HG02840 (cell line): Measurements from ENCODE around the gene CDH13.

Experiments
- ATAC-seq: cut with Tn5 transposase; IDR thresholded peaks from one replicate; pipeline ENCODE4 v1.9.1; 2021; ENCODE audit warnings: mild to moderate bottlenecking, moderate library complexity, moderate number of reproducible peaks; ENCODE audit not compliant: unreplicated experiment, low FRiP score

Gene CDH13

DNA sequence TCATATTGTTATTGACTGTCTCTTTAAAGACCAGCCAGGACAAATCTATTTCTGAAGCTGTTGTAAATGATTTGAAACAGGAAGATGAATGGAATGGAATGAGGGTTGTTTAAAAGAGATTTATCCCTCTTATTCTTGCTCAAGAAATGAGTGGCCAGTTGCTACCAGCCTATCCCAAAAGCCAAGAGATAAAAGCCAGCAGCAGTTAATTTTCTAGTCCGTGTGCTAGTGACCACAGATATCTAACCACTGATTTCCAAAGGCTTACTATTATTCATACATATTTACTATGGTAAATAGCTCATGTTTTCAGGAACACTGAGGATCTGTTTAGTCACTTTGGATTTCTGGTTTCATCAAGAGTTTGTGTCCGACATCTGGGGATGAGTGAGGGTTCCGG is 105.7 kb downstream of the CDH13 start:
- no peak for ATAC-seq

DNA sequence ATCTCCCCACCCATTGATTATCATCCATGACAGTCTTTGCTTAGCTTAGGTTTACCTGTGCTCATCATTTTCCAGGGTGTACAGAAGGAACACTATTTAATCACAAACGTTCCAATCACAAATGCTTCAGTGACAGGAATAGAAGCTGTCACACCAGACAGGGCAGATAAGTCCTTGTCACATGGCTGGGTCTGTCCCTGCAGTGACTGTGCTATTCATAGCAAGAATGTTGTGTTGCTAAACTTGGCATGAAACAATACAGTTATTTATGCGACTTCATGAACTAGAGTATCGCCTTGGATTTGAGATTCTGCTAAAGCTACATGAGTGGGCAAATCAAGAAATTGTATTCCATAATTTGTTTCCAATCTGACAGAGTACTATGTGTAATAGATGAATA is 108.4 kb downstream of the CDH13 start:
- no peak for ATAC-seq

- no peak for ATAC-seq
These were observed 108.9 kb downstream of the CDH13 start for GRCh38 chr16:82735673-82736091.

GRCh38 chr16:82736224-82736623 is 109.5 kb downstream of the CDH13 start:
- no peak for ATAC-seq

DNA sequence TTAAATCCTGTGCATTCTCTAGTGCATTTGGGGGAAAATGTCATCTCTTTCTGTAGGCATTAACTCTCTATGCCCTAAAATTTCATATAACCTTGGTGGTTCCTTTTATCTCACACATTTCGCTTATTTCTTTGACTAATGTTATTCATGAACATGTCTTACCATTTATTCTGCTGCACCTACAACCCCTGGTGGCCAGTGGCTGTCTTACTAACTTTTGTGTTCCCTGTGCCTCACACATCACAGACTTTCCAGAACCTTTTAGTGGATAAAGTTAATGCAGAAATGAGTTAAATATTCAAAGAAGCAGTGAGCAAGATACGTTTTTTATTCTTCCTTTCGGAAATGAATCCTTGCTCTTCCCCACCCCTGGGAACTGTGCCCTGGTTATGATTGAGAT is 111.9 kb downstream of the CDH13 start:
- no peak for ATAC-seq

- ATAC-seq, result no peak
These were observed 114.4 kb downstream of the CDH13 start for GRCh38 chr16:82741073-82741615.

GRCh38 chr16:82744958-82745357 is 118.2 kb downstream of the CDH13 start:
- no peak for ATAC-seq

- ATAC-seq, result no peak
These were observed 121.3 kb downstream of the CDH13 start for GRCh38 chr16:82748026-82748425.

GRCh38 chr16:82750068-82750467 is 123.3 kb downstream of the CDH13 start:
- ATAC-seq, result no peak

- ATAC-seq, result no peak
These were observed 124.3 kb downstream of the CDH13 start for GRCh38 chr16:82751020-82751419.

DNA sequence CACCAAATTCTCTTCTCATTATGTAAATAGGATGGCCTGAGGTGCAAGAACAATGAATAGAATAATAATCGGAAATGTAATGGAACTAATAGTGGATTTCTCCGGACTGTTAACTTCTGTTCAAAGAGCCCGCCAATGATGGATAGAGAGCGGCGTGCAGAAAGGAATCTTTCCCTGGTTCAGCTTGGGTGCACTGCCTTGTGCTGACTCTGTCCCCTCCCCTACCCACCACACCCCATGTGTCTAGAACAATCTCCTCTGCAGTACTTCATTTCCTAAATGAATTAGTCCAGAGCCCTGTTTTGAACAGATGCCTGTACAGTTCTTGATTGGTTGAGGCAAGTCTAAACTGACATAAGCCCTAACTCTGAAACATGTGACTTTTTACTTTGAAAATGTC is 125.4 kb downstream of the CDH13 start:
- no peak for ATAC-seq

- no peak for ATAC-seq
These were observed 127.1 kb downstream of the CDH13 start for GRCh38 chr16:82753821-82754220.

- ATAC-seq, result no peak
These were observed 128.1 kb downstream of the CDH13 start for GRCh38 chr16:82754716-82755513.

DNA sequence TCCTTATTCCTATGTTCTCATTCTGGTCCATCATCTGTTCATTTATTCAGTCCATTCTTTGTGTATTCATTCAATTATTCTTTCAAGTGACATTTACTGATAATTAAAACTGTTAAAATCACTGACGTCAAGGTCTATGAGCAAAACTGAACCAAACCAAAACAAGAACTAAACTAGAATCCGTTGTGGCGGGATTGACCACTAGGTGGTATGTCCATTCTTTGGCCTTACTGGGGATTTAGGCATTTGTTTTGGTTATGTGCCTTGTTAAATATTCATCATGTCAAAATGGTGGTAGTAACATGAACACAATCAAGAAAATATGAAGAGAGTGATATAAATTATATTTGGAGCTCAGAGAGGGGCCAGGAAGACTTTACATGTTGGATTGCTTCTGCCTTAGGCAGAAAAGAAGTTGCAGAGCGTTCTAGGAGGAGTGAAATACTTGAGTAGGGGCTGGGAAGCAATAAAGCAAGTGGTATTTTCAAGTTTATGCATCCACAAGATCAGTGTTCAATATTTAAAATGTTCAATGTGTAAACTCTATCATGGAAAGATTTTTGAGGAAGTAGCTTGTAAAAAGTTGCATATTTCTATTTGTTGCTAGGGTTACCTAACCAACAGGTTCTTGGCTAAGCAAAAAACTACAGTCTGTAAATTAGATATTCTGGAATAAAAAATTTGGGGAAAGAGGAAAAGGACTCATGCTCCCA is 129.0 kb downstream of the CDH13 start:
- no peak for ATAC-seq

DNA sequence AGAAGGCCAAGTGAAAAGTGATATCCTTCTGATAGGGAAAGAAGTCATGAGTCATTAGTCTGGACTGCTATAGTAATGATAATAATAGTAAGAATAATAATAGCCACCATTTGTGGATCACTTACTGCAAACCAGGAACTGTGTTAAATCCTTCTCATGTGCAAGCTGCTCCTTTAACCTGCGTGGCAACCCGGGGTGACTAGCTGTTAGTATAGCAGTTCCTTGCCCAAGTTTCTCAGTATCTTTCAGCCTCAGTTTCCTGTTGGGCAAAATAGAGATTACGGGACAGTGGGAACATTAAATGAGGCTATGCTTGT is 129.5 kb downstream of the CDH13 start:
- ATAC-seq, result no peak

- ATAC-seq, result no peak
These were observed 131.6 kb downstream of the CDH13 start for GRCh38 chr16:82758406-82758805.

DNA sequence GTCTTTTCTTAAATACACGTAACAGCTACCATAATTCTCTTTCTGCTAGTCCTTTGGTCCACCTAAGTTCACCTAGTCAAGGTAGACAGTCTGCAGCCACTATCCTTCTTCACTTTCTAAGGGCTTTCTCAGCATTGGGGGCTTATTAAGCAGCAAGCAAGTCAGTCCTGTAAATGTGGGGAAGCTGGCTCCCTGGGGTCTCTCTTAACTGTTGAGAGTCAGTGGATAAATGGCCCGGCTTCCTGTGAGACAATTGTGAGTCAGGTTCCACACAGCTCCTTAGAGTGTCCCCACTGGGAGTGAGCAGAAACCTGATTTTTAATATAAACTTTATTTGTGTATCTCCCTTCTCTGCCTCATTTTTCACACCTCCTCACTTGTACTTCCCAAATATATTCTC is 132.1 kb downstream of the CDH13 start:
- no peak for ATAC-seq

GRCh38 chr16:82761236-82761635 is 134.5 kb downstream of the CDH13 start:
- no peak for ATAC-seq

DNA sequence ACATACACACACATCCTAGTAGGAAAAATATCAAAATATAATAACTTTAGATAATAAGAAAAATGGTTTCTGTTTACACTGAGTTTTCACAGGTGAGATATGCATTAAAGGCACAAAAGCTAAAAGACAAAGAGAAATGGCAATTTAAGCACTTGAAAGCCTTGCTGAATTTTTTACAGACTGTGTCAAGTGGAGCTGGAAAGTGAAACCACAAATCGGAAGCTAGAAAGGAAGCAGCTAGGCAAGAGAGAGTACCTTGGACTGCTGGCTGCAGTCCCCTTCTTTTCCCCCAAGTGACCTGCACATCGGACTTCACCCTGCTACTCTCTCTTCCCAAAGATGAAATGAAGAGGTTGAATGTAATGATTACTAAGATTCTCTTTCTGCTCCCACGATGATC is 135.1 kb downstream of the CDH13 start:
- no peak for ATAC-seq

DNA sequence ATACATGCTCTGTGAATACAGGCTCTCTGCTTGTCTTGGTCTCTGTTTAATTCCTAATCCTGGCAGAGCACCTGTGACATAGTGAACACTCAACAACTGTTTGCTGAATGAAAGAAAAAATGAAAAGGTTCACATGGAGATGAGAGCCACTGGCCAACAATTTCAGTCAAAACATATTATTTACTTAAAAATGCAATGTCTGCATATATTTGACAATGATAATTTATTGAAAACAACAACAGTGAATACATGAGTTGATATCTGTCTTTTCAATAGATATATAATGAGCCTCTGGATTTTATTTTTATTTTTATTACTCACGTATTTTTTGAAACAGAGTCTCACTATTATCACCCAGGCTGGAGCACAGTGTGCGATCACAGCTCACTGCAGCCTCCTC is 136.6 kb downstream of the CDH13 start:
- no peak for ATAC-seq

- no peak for ATAC-seq
These were observed 140.4 kb downstream of the CDH13 start for GRCh38 chr16:82767198-82767597.

- no peak for ATAC-seq
These were observed 141.0 kb downstream of the CDH13 start for GRCh38 chr16:82767808-82768207.
